ENCODE measurements around the gene FRMPD2. TPM values are rescaled to one million over a fixed set of nuclear protein-coding genes. Genes with fewer than 3 reads are reported as not detected.

The FRMPD2 gene
- total RNA-seq, 1 experiment from 2014 or later, result 0.44 TPM

DNA sequence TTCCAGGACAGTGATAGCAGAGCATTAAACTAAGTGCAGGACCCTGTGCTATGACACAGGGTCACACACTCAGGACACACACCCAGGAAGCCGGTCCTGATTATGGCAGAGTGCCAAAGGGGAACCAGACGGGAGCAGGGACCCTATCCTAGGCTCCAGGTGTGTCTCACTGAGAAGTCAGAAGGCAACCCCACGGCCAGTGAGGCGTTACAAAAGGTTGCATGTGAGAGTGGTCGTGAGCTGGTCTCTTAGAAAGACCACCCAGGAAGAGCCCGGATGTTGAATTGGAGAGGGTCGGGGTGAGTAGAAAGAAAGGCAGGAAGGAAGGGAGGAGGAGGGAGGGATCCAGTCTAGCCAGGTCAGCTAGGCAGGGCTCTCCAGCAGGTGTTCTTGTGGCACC is 31.0 kb downstream of the FRMPD2 start:
- Histone ChIP-seq H3K27ac (ENCODE audit: insufficient read length, low read depth, low read length) (no peak overlapping the region), H3K4me2 (ENCODE audit: insufficient read depth, insufficient read length, low read length) (no peak overlapping the region), H2AK5ac (ENCODE audit: insufficient read length, low read length) (no peak overlapping the region), H3K56ac (ENCODE audit: insufficient read length, low read depth, low read length) (no peak overlapping the region), H2BK20ac (ENCODE audit: low read depth, low read length, poor library complexity, severe bottlenecking) (no peak overlapping the region), H3T11ph (ENCODE audit: low read length) (no peak overlapping the region), H3K4me1 (ENCODE audit: insufficient read depth, low read length) (peaks cover 3% of the 10 kb centered on the region; the same call in 1 of the 2 replicates), H4K5ac (ENCODE audit: insufficient read length, low read depth, low read length) (no peak overlapping the region), H2BK120ac (ENCODE audit: low read depth, low read length, poor library complexity, severe bottlenecking) (no peak overlapping the region), H4K8ac (replicated peaks; ENCODE audit: insufficient read length, low read depth, low read length) (no peak overlapping the region), H2BK12ac (ENCODE audit: insufficient read length, low read depth, low read length) (no peak overlapping the region), H4K20me1 (ENCODE audit: control insufficient read depth, insufficient read depth, insufficient read length) (no peaks in the 10 kb centered on the region), H3K4ac (ENCODE audit: low read depth, low read length) (no peak overlapping the region), H3K14ac (ENCODE audit: insufficient read depth, low read length) (no peak overlapping the region), H3K79me1 (ENCODE audit: insufficient read depth, low read depth, low read length, poor library complexity, severe bottlenecking) (no peaks in the 10 kb centered on the region), H3K79me2 (ENCODE audit: insufficient read depth, low read length) (no peaks in the 10 kb centered on the region), H3K23ac (ENCODE audit: insufficient read length, low read depth, low read length) (no peak overlapping the region), H3K18ac (ENCODE audit: insufficient read length, low read depth, low read length) (no peak overlapping the region), H2BK15ac (ENCODE audit: low read depth, low read length) (no peak overlapping the region), H3K27me3 (ENCODE audit: insufficient read depth, low read length) (no peaks in the 10 kb centered on the region), H3K9me3 (ENCODE audit: control insufficient read depth, low read depth, low read length) (no peaks in the 10 kb centered on the region), H4K91ac (ENCODE audit: insufficient read length, low read depth, low read length) (no peak overlapping the region), H2BK5ac (ENCODE audit: insufficient read length, low read length) (no peak overlapping the region), H3K9ac (ENCODE audit: extremely low read depth, insufficient read length, low read length) (no peak overlapping the region), H3K23me2 (ENCODE audit: insufficient read length, low read depth, low read length, poor library complexity, severe bottlenecking) (no peaks in the 10 kb centered on the region), H2AFZ (ENCODE audit: low read length) (no peak overlapping the region)
- TF ChIP-seq, protein P1, sequence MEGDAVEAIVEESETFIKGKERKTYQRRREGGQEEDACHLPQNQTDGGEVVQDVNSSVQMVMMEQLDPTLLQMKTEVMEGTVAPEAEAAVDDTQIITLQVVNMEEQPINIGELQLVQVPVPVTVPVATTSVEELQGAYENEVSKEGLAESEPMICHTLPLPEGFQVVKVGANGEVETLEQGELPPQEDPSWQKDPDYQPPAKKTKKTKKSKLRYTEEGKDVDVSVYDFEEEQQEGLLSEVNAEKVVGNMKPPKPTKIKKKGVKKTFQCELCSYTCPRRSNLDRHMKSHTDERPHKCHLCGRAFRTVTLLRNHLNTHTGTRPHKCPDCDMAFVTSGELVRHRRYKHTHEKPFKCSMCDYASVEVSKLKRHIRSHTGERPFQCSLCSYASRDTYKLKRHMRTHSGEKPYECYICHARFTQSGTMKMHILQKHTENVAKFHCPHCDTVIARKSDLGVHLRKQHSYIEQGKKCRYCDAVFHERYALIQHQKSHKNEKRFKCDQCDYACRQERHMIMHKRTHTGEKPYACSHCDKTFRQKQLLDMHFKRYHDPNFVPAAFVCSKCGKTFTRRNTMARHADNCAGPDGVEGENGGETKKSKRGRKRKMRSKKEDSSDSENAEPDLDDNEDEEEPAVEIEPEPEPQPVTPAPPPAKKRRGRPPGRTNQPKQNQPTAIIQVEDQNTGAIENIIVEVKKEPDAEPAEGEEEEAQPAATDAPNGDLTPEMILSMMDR (conservative IDR thresholded peaks at IDR 0.05), result no peak
- DNase-seq, result peak; percentile 34
- Mint-ChIP-seq H3K4me1 (peaks cover 12 to 18% of the 10 kb centered on the region in 2 experiments), H3K4me3 (no peak overlapping the region), H3K36me3 (ENCODE audit: insufficient read depth in 1 of 3, low read depth in 3 of 3) (no peaks in the 10 kb centered on the region), H3K27ac (peak overlapping the region in 2 of 3 experiments; percentile 20 to 90; a peak in 3 of 7 replicates), H3K27me3 (ENCODE audit: low read depth) (no peaks in the 10 kb centered on the region), H3K9me3 (no peaks in the 10 kb centered on the region)
- WGBS (ENCODE audit: extremely low coverage, insufficient read length, low lambda C conversion rate), result no CpG with 5 or more reads among the region's 7 CpGs

Measured in H9 (cell line).